Activated T-cell treated with anti-CD3 and anti-CD28 coated beads for 24 hours (primary cell): ENCODE data around the gene NUDT21.
"Not testable (repeated sequence)": the region's sequence is repeated elsewhere in the genome, so short reads cannot be mapped to it uniquely, and the experiment has no call there.

ENCODE experiments used
- DNase-seq: peaks from one replicate; pipeline ENCODE4 v3.0.0-alpha.2; 2020; ENCODE audit warnings: low read depth

NUDT21 gene

DNA sequence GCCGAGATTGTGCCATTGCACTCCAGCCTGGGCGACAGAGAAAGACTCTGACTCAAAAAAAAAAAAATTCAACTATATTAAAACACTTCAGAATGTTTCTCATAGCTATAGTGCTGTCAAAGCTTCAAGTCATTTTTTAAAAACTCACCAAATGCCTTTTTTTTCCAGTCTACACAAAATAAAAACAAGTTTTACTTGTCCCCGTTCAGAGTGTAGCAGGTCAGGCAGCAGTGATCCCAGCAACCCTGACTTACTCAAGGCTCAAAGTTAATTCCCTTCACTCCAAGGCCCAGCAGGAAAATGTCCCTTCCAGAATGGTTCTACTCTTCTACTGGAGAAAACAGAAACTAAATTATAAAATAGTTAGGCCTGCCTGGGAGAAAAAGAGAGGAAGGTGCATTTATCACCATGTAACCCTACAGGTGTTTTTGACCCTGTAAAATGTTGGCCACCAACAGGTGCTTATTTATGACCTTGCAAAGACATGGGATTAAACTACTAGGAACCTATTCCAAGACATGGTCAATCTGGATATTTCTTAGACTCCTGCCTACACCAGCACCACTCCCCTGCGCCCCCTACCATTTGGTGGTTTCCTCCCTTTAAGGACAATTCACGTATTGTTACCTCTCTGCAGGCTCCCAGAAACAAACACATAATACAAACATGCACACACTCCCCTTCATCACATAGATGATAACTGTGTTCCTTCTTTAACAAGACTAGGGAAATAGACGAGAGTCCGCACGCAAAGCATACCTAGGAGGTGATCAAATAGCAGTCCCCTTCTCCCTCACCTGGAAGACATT lies 31.2 kb downstream of the NUDT21 start:
- no peak for DNase-seq

DNA sequence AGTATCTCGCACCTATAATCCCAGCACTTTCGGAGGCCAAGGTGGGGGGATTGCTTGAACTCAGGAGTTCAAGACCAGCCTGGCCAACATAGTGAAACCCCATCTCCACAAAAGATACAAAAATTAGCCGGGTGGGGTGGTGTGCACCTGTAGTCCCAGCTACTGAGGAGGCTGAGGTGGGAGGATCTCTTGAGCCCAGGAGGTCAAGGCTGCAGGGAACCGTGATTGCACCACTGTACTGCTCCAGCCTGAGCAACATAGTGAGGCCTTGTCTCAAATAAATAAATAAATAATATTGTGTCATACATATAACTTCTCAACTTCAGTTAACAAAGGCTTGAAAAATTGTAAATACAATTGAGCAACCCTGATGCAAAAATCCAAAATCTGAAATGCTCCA lies 34.0 kb downstream of the NUDT21 start:
- no peak for DNase-seq

GRCh38 chr16:56415875-56416274 lies 35.3 kb downstream of the NUDT21 start:
- no peak for DNase-seq

DNA sequence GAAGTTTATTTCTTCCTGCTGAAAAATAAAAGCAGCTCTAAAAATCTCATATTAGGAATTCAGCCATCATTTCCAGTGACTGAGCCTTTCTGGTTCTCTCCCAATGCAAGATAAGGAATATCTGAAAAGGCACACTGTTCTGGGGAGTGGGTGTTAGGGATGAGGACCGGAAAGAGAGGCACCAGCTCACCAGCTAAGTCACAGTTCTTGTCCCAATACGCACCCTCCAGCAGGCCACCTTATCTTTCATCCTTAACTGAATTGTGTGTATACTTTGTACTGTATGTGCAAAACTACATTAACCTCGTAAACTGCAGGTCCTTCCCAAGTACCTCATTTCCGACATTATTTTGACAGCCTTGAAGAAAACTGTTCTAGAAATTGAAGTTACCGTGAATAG lies 36.8 kb downstream of the NUDT21 start:
- DNase-seq: no peak

GRCh38 chr16:56413381-56413780 lies 37.8 kb downstream of the NUDT21 start:
- DNase-seq: no peak

- DNase-seq: no peak
These were observed 39.5 kb downstream of the NUDT21 start for GRCh38 chr16:56411624-56412023.

DNA sequence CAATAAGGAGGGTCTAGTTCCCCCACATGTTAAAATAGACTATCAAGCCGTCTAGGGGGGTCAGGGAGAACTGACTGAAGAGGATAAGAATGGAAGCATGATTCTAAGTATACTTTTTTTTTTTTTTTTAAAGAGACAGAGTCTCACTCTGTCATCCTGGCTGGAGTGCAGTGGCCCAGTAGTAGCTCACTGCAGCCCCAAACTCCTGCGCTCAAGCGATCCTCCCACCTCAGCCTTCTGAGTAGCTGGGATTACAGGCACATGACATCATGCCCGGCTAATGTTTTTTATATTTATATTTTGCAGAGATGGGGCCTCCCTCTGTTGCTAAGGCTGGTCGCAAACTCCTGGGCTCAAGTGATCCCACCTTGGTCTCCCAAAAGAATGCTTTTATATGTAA lies 40.0 kb downstream of the NUDT21 start:
- no peak for DNase-seq

DNA sequence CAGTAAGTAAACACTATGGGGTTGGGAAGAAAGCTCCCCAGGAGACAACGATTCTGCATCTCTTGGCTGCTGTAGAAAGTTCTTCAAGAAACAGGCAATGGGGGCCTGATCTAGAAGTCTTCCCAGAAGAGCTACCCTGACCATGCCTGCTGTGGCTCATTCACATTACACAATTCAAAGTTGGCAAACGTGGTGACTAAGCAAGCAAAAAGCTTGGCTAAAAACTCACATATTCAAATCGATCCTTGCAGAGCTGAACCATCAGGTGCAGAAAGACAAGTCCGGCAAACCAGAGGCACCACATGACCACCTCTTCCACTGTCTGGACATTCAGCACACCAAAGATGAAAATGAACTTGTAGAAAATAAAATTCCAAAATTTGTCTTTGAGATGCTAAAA lies 41.9 kb downstream of the NUDT21 start:
- no peak for DNase-seq

GRCh38 chr16:56408379-56409098 lies 42.6 kb downstream of the NUDT21 start:
- no peak for DNase-seq

DNA sequence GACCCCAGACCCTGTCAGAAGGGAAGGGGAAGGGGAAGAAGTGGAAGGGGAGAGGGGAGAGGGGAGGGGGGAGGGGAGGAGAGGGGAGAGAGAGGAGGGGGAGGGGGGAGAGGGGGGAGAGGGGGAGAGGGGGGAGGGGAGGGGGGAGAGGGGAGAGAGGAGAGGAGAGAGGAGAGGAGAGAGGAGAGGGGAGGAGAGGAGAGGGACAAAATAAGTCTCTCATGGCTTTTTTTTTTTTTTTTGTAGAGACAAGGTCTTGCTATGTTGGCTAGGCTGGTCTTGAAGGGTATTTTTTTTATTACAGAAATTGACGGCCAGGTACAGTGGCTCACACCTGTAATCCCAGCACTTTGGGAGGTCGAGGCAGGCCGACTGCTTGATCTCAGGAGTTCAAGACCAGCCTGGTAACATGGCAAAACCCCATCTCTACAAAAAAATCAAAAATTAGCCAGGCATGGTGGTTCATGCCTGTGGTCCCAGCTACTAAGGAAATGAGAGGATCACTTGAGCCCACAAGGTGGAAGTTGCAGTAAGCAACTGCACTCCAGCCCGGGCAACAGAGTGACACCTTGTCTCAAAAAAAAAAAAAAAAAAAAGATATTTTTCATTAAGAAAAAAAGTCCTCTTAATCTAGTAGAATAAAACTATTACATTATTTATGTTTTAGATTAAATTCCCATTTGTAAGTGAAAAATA lies 45.0 kb downstream of the NUDT21 start:
- no peak for DNase-seq

- no peak for DNase-seq
These were observed 49.6 kb downstream of the NUDT21 start for GRCh38 chr16:56401482-56401881.

GRCh38 chr16:56400458-56400857 lies 50.7 kb downstream of the NUDT21 start:
- no peak for DNase-seq

DNA sequence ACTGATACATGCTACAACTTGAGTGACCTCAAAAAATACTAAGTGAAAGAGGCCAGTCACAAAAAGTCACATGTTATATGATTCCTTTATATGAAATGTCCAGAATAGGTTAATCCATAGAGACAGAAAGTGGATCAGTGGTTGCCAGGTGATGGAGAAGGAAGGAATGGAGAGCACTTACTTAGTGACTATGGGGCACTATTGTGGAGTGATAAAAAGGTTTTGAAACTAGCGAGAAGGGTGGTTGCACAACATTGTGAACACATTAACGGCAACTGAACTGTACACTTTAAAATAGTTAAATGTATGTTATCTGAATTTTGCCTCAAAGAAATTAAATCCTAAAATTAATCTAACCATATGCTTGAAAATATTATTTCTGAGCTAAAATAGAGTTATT lies 51.6 kb downstream of the NUDT21 start:
- DNase-seq: no peak

- DNase-seq: no peak
These were observed 52.1 kb downstream of the NUDT21 start for GRCh38 chr16:56399047-56399446.

GRCh38 chr16:56396724-56397123 lies 54.4 kb downstream of the NUDT21 start:
- not testable (repeated sequence) for DNase-seq

DNA sequence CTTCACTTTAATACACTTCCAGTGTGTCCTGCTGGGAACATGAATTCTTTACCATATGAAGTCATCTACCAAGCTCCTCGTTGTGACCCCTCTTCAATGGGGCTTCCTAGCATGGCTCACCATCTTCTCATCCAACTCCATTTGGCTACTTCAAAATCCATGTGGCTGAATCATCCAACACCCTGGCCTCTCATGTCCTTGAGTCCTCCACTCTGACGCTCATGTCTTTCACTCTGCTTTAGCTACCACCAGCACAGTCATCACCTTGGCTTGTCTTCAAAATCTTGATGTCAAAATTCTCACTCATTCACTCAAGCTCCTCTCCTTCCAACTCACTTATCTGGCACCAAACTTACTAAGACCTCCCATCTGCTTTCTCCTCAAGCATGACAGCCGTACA lies 61.6 kb downstream of the NUDT21 start:
- no peak for DNase-seq

DNA sequence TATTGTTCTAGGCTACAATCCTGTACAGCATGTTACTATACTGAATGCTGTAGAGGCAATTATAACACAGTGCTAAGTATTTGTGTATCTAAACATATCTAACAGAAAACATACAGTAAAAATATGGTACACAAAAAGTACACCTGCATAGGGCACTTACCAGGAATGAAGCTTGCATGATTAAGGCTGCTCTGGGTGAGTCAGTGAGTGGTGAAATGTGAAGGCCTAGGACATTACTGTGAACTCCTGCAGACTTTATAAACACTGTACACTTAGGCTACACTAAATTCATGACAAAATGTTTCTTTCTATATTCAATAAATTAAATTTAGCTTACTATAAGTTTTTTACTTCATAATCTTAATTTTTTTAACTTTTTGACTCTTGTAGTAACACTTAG lies 62.9 kb downstream of the NUDT21 start:
- no peak for DNase-seq

GRCh38 chr16:56387396-56387795 lies 63.7 kb downstream of the NUDT21 start:
- no peak for DNase-seq

DNA sequence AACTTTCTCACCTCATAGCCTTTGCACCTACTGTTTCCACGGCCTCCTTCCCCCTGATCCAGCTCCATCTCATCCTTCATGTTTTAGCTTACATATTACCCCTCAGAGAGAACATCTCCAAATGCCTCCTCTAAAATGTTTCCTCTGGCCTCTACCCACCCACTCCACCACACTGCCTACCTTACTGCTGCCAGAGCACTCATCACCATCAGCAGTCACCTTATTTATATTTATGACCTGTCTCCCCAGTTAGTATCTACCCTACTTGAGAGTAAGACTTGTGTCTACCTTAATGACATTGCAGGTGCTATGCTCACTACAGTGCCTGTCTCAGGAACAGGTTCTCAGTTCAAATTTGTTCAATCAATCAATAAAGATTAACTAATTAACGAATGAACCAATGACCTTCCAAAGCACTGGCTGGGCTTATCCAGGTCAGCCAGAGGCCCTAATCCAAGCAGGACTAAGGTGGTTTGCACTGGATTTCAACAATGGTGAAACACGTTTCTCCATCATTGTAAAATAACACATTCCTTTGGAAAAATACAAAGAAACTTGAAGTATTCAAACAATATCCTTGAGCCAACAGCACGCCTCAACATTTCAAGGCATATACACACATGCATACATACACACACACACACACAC lies 66.9 kb downstream of the NUDT21 start:
- no peak for DNase-seq

GRCh38 chr16:56382901-56383355 lies 68.2 kb downstream of the NUDT21 start:
- no peak for DNase-seq

GRCh38 chr16:56382459-56382858 lies 68.7 kb downstream of the NUDT21 start:
- no peak for DNase-seq

GRCh38 chr16:56380778-56381485 lies 70.2 kb downstream of the NUDT21 start:
- not testable (repeated sequence) for DNase-seq
